OCI-LY1 (cell line): ENCODE data around the gene CYB5R3.

Experiments used
- H2AFZ ChIP-seq: fragments of 200-600 bp; sonication (generic), shearing (Covaris generic); 2 replicates; pipeline ENCODE4 v1.6.0; 2014; ENCODE audit warnings: antibody characterized with exemption, mild to moderate bottlenecking, low read length
- H3F3A ChIP-seq: fragments of 200-600 bp; sonication (generic), shearing (Covaris generic); 2 replicates; pipeline ENCODE4 v1.6.0; 2014; ENCODE audit warnings: mild to moderate bottlenecking, antibody characterized with exemption, low read length, moderate library complexity; ENCODE audit not compliant: insufficient read depth
- H3K27ac ChIP-seq: fragments of 200-600 bp; sonication (generic); 2 replicates; pipeline ENCODE4 v1.5.1; 2014; ENCODE audit warnings: low read length, mixed run types, mild to moderate bottlenecking, low read depth; ENCODE audit not compliant: poor library complexity, severe bottlenecking
- H3K27me3 ChIP-seq: fragments of 200-600 bp; sonication (generic); 2 replicates; pipeline ENCODE4 v1.6.0; 2014; ENCODE audit warnings: antibody characterized with exemption, mild to moderate bottlenecking, low read length, moderate library complexity; ENCODE audit not compliant: insufficient read depth
- H3K36me3 ChIP-seq: fragments of 200-600 bp; sonication (generic); 2 replicates; pipeline ENCODE4 v1.6.1; 2014; ENCODE audit warnings: mild to moderate bottlenecking, antibody characterized with exemption, low read length, moderate library complexity, mixed read lengths; ENCODE audit not compliant: insufficient read depth
- H3K4me1 ChIP-seq: fragments of 200-600 bp; sonication (generic); 2 replicates; pipeline ENCODE4 v1.5.1; 2014; ENCODE audit warnings: mild to moderate bottlenecking, low read length, moderate library complexity; ENCODE audit not compliant: insufficient read depth, severe bottlenecking
- H3K4me2 ChIP-seq: fragments of 200-600 bp; sonication (generic), shearing (Covaris generic); 2 replicates; pipeline ENCODE4 v1.6.1; 2014; ENCODE audit warnings: low read length
- H3K4me3 ChIP-seq: fragments of 200-600 bp; sonication (generic); 2 replicates; pipeline ENCODE4 v1.5.1; 2014; ENCODE audit warnings: low read length, low read depth, mild to moderate bottlenecking, mixed read lengths; ENCODE audit not compliant: poor library complexity, severe bottlenecking
- H3K79me2 ChIP-seq: fragments of 200-600 bp; shearing (Covaris generic); 2 replicates; pipeline ENCODE4 v1.6.1; 2016; ENCODE audit warnings: mixed run types, low read length, mixed read lengths; ENCODE audit not compliant: insufficient read depth
- H3K9ac ChIP-seq: fragments of 200-600 bp; sonication (generic), shearing (Covaris generic); 2 replicates; pipeline ENCODE4 v1.6.1; 2014; ENCODE audit warnings: mild to moderate bottlenecking, low read length, mixed read lengths
- H3K9me2 ChIP-seq: fragments of 200-600 bp; sonication (generic), shearing (Covaris generic); 2 replicates; pipeline ENCODE4 v1.6.1; 2014; ENCODE audit warnings: low read depth, mild to moderate bottlenecking, low read length, mixed read lengths
- H3K9me3 ChIP-seq: fragments of 200-600 bp; shearing (Covaris generic); 2 replicates; pipeline ENCODE4 v1.6.1; 2014; ENCODE audit warnings: low read length, mixed read lengths
- H4K20me1 ChIP-seq: fragments of 200-600 bp; sonication (generic), shearing (Covaris generic); 2 replicates; pipeline ENCODE4 v1.6.0; 2016; ENCODE audit warnings: mild to moderate bottlenecking, low read length; ENCODE audit not compliant: insufficient read depth
- CTCF ChIP-seq: fragments of 200-600 bp; sonication (generic), shearing (Covaris generic); IDR thresholded peaks from 2 replicates; pipeline ENCODE4 v1.5.1; 2017; ENCODE audit warnings: mild to moderate bottlenecking, antibody characterized with exemption, low read length, moderate library complexity, mixed read lengths
- EZH2 ChIP-seq: fragments of 200-600 bp; sonication (generic), shearing (Covaris generic); IDR thresholded peaks from 2 replicates; pipeline ENCODE4 v1.8.0; 2017; ENCODE audit warnings: borderline replicate concordance, mixed run types, mild to moderate bottlenecking, antibody characterized with exemption, low read length, moderate library complexity, mixed read lengths

The CYB5R3 gene

GRCh38 chr22:42621505-42622002 is 27.6 kb downstream of the CYB5R3 start:
- no peak overlapping the region for H3K4me2 ChIP-seq

GRCh38 chr22:42620084-42620483 is 29.1 kb downstream of the CYB5R3 start:
- Histone ChIP-seq H3K9ac (no peak overlapping the region), H3K4me3 (no peak overlapping the region)
- TF ChIP-seq CTCF (no peak), EZH2 (no peak)

More at GRCh38 chr22:42621505-42622002, 27.6 kb downstream of the CYB5R3 start:
- Histone ChIP-seq H4K20me1 (no peaks in the 10 kb centered on the region), H2AFZ (no peak overlapping the region), H3K9ac (no peak overlapping the region), H3K79me2 (no peaks in the 10 kb centered on the region), H3K4me1 (peaks cover 27% of the 10 kb centered on the region), H3K9me3 (no peaks in the 10 kb centered on the region), H3K27ac (no peak overlapping the region), H3F3A (no peaks in the 10 kb centered on the region), H3K36me3 (peaks cover 20% of the 10 kb centered on the region), H3K9me2 (no peaks in the 10 kb centered on the region), H3K27me3 (no peaks in the 10 kb centered on the region), H3K4me3 (no peak overlapping the region)
- peak; percentile 95 for TF ChIP-seq CTCF
- TF ChIP-seq EZH2, result no peak

GRCh38 chr22:42619261-42620063 is 29.7 kb downstream of the CYB5R3 start:
- Histone ChIP-seq H3K79me2 (no peaks in the 10 kb centered on the region), H3K27ac (no peak overlapping the region), H3K9ac (no peak overlapping the region), H3K4me1 (peaks cover 30% of the 10 kb centered on the region), H3K4me2 (no peak overlapping the region), H3F3A (peaks cover 4% of the 10 kb centered on the region; the same call in 1 of the 2 replicates), H3K27me3 (no peaks in the 10 kb centered on the region), H2AFZ (no peak overlapping the region), H3K9me2 (no peaks in the 10 kb centered on the region), H3K4me3 (no peak overlapping the region), H4K20me1 (no peaks in the 10 kb centered on the region), H3K36me3 (peaks cover 14% of the 10 kb centered on the region), H3K9me3 (no peaks in the 10 kb centered on the region)
- TF ChIP-seq CTCF (no peak), EZH2 (no peak)

More at GRCh38 chr22:42620084-42620483, 29.1 kb downstream of the CYB5R3 start:
- no peaks in the 10 kb centered on the region for H3K27me3 ChIP-seq
- H3K36me3 ChIP-seq, result peaks cover 14% of the 10 kb centered on the region
- peaks cover 34% of the 10 kb centered on the region for H3K4me1 ChIP-seq
- no peaks in the 10 kb centered on the region for H4K20me1 ChIP-seq
- H2AFZ ChIP-seq, result no peak overlapping the region
- H3K27ac ChIP-seq, result no peak overlapping the region
- peaks cover 4% of the 10 kb centered on the region; the same call in 1 of the 2 replicates for H3F3A ChIP-seq
- H3K4me2 ChIP-seq, result no peak overlapping the region
- no peaks in the 10 kb centered on the region for H3K9me2 ChIP-seq
- H3K79me2 ChIP-seq, result no peaks in the 10 kb centered on the region
- no peaks in the 10 kb centered on the region for H3K9me3 ChIP-seq
